ENCODE measurements around the gene METTL17.
A peak's percentile ranks its signal among the peaks of the same experiment; 100 is the strongest.
"Not testable (repeated sequence)": the region's sequence is repeated elsewhere in the genome, so short reads cannot be mapped to it uniquely, and the experiment has no call there.

Gene METTL17

GRCh38 chr14:21024585-21025370, 35.0 kb downstream of the METTL17 start, which contains the start of gene NDRG2:
Gene NDRG2 (minus strand): TSS chr14:21025061. CDS start chr14:21023315, 1,746 bp downstream.
- DNase-seq (ENCODE audit: low spot score) = peak; percentile 80

GRCh38 chr14:21025371-21026273, 35.8 kb downstream of the METTL17 start:
- DNase-seq (ENCODE audit: low spot score) = no peak

DNA sequence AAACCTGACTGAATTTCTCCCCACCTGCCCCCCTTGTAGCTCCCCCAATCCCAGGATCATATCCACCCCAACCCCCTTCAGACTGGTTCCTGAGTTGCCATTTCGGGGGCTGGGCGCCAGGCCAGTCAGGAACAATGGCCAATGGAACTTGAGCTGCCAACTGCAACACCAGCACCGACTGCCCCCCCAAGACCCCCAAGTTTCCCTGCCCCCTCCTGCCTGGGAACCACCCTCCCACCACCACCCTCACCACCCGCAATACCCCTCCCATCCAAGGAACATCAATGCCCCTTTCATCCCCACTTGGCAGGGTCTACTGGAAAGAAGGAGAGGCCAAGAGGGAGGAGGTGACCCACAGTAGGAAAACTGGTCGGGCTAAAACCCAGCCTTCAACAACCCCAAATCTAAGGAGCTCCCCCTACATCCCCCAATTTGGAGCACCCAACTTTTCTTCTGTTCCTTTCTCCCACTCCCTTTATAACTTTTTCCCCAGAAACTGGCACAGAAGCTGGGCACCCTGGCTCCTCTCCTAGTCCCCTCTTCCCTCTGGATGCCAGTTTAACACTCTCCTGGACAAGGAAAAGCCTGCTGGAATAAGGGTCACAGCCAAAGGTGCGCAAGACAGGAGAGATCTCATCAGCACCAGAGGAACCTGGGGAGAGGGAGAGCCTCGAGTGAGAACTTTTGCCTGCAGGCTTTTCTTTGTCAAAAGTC, 36.7 kb downstream of the METTL17 start:
- no peak for DNase-seq (ENCODE audit: low spot score)

- no peak for DNase-seq (ENCODE audit: low spot score)
Measured at GRCh38 chr14:21026988-21027315, 37.2 kb downstream of the METTL17 start.

- no peak for DNase-seq (ENCODE audit: low spot score)
Measured at GRCh38 chr14:21029917-21030316, 40.1 kb downstream of the METTL17 start, which contains the start of gene TPPP2. Gene TPPP2 (plus strand): TSS chr14:21030217. CDS start chr14:21030582, 365 bp downstream.

DNA sequence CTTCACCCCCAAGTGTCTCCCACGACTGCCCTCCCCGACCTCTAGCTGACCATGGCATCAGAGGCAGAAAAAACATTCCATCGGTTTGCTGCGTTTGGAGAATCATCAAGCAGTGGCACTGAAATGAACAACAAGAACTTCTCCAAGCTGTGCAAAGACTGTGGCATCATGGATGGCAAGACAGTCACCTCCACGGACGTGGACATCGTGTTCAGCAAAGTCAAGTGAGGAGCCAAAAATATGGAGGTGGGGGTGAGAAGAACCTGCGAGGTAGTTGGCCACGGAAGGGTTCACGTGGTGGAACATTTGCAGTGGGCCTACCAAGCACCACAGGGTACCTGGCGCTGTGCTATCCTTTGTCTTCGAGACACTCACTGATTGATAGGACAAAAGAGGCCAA, 40.8 kb downstream of the METTL17 start:
- DNase-seq (ENCODE audit: low spot score) = no peak

DNA sequence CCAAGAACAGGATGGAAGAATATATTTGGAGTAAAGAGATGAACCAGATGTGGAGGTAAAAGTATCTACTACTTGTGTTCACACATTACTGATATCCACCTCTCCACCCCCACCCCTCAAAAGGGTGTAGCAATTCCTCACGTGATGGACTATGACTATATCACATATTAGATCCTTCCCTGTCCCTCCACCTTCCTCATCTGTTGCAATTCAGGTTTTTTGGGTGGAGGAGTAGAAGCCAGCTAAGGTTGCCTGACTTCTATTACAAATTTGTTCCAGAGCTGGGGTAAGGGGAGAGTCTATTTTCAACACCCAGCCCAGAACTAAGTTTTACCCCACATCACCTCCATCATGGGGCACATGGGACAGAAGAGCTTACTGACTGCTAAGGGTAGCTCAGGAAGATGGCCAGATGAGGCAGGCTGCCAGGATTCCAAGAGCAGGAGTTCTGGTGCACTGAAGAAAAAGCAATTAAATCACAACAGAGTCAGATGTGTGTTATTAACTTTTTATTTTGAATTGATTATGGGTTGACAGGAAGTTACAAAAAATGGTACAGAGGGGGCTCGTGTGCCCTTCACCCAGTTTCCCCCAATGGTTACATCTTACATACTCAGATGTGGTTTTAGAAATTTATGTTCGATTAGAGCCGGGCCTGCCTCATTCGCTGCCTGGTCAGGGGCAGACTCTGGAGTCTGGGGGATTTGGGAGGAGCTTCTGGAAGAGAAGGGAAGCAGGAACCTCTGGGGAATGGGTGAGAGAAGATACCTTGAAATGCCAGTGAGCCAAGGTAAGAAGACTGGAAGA, 42.7 kb downstream of the METTL17 start:
- no peak for DNase-seq (ENCODE audit: low spot score)

- no peak for DNase-seq (ENCODE audit: low spot score)
Measured at GRCh38 chr14:21033133-21033698, 43.4 kb downstream of the METTL17 start.

GRCh38 chr14:21034707-21035106, 44.9 kb downstream of the METTL17 start, which contains the start of gene RNASE13:
Gene RNASE13 (minus strand): TSS chr14:21034807. CDS start chr14:21034288, 519 bp downstream.
- no peak for DNase-seq (ENCODE audit: low spot score)

- no peak for DNase-seq (ENCODE audit: low spot score)
Measured at GRCh38 chr14:21036751-21037150, 47.0 kb downstream of the METTL17 start.

DNA sequence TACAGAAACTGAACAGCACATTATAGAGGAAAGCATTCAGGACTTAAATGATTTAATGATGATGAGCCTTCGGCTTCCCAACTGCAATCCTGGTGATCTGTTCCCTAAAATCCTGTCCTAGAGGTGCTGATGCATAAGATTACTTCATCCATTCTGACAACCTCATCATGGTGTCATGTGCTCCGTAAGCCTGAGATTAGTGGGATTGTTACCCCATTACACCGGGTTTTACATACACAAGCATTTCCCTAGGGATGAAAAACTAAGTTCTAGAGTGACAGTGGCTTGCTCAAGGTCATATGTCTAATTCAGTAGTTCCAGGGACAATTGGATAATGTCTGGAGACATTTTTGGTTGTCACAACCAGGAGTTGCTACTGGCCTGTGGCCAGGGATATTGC, 47.4 kb downstream of the METTL17 start:
- DNase-seq (ENCODE audit: low spot score) = no peak

GRCh38 chr14:21038441-21039422, 49.0 kb downstream of the METTL17 start:
- DNase-seq (ENCODE audit: low spot score) = no peak

GRCh38 chr14:21039585-21040369, 50.0 kb downstream of the METTL17 start:
- peak; percentile 41 for DNase-seq (ENCODE audit: low spot score)

DNA sequence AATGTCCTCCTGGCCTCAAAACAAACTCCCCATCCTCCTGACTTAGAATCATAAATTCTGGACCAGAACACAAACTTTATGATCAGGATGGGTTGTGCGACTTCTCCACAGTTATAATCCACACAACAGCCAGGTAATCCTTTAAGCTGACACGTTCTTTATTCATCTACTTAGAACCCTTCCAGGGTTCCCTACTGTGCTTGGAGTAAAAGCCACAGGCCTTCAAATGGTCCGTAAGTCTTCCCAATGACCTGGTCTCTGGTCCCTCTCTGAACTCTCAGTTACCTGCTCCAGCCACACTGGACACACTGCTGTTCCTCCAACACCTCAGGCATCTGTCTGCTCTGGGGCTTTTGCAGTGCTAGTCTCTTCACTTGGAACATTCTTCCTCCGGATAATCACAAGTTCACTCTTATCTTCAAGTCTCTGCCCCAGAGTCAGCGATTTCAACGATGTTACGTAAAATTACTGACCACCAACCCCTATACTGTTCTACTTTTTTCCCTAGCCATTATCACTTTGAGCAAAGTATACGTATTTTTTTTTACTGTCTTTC, 50.7 kb downstream of the METTL17 start:
- DNase-seq (ENCODE audit: low spot score) = no peak

GRCh38 chr14:21040941-21041340, 51.2 kb downstream of the METTL17 start:
- DNase-seq (ENCODE audit: low spot score) = not testable (repeated sequence)

- DNase-seq (ENCODE audit: low spot score) = no peak
Measured at GRCh38 chr14:21041676-21042433, 52.1 kb downstream of the METTL17 start, which contains the start of gene RNASE7. Gene RNASE7 (plus strand): TSS chr14:21042362. CDS start chr14:21042993, 631 bp downstream.

DNA sequence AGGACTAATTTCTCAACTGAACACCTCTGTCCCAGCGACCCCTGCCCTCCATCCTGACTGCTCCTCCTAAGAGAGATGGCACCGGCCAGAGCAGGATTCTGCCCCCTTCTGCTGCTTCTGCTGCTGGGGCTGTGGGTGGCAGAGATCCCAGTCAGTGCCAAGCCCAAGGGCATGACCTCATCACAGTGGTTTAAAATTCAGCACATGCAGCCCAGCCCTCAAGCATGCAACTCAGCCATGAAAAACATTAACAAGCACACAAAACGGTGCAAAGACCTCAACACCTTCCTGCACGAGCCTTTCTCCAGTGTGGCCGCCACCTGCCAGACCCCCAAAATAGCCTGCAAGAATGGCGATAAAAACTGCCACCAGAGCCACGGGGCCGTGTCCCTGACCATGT, 53.1 kb downstream of the METTL17 start:
- DNase-seq (ENCODE audit: low spot score) = no peak
